ENCODE data around the gene ARHGEF19.

- TF ChIP-seq RARB (CRISPR knock-in tag; IDR thresholded peaks at IDR 0.05) = no peak
- no peak for TF ChIP-seq PPARA (CRISPR knock-in tag; IDR thresholded peaks at IDR 0.05; ENCODE audit: borderline replicate concordance)
- TF ChIP-seq, protein P1, sequence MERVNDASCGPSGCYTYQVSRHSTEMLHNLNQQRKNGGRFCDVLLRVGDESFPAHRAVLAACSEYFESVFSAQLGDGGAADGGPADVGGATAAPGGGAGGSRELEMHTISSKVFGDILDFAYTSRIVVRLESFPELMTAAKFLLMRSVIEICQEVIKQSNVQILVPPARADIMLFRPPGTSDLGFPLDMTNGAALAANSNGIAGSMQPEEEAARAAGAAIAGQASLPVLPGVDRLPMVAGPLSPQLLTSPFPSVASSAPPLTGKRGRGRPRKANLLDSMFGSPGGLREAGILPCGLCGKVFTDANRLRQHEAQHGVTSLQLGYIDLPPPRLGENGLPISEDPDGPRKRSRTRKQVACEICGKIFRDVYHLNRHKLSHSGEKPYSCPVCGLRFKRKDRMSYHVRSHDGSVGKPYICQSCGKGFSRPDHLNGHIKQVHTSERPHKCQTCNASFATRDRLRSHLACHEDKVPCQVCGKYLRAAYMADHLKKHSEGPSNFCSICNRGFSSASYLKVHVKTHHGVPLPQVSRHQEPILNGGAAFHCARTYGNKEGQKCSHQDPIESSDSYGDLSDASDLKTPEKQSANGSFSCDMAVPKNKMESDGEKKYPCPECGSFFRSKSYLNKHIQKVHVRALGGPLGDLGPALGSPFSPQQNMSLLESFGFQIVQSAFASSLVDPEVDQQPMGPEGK (CRISPR knock-in tag; IDR thresholded peaks at IDR 0.05; ENCODE audit: borderline replicate concordance) = no peak
- no peak for TF ChIP-seq CSDC2 (CRISPR knock-in tag; IDR thresholded peaks at IDR 0.05)
Observed at GRCh38 chr1:16211824-16212223, 628 bp downstream of the ARHGEF19 start.
